Putamen (tissue), 1 donor: ENCODE measurements around the gene WNT3A.

Source experiments
- DNase-seq: peaks from one replicate; pipeline ENCODE4 v3.0.0-alpha.2; 2016; ENCODE audit warnings: low spot score

The WNT3A gene

DNA sequence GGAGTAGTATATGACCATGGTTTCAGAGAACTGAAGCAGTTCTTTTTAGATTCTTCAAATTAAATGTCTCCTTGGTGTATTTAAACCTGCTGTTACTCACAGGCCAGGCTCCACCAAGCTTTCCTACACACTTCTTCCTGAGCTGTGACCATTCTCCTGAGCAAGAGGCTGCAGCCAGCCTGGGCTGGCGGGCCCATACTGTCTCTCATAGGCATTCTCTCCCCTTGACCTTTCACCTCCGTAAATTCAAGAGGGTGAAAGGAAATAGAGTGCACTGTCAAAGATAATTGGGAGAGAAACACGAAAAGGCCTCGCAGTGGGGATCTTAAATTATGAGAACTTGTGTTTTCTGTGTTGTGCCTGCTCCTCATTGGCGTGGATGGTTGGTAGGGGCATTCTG, 78.0 kb downstream of the WNT3A start:
- DNase-seq = no peak

DNA sequence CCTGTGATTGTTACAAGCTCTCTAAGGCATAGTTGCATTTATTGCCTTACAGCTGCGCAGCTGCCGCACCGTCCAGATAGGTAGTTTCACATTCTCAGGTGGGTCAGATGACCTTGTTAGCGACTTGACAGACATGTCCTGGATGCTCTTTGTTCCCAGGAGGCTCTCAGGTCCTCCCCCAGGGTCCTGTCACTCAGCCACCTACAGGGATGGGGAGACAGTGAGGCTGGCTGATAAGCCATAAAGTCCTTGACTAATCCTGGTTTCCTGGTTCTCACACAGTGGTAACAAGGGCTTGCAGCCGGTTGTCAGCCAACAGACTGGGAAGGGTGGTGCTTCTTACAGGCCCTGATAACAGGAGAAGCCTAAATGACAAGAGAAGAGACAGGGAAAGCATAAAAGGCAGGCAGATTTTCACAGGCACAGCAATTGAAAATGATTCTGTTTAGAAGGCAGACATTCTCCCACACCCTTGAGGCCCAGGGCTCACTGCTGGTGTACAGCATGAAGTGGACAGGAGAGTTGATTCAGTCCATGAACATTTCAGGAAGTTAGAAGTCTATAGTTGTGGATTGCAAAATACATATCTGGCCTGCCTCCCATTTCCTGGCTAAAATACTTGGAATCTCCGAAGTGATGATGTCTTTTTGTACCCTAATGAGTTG, 78.6 kb downstream of the WNT3A start:
- DNase-seq = no peak

DNA sequence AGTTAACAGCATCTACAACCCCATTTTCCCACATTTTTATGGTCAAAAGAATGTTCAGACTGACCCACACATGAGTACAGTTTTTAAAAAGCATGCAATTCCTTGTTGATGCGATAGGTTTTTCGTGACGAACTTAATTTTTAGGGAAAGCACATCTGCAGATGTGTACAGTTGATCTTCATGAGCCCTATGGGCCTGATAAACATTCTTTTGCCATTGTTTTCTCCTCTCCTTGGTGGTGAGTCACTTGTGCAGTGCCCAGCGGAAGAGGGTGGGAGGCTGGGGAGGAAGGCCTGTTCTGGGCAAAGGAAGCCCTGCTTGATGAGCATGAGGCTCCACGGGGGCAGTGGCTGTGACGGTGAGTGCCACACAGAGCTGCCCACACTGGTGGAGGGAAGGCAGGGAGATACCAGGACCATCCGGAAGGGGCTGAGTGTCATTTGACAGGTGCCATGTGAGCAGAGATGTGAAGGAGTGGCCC, 81.0 kb downstream of the WNT3A start:
- DNase-seq = no peak

- no peak for DNase-seq
Observed at GRCh38 chr1:228088586-228089498, 82.0 kb downstream of the WNT3A start.

DNA sequence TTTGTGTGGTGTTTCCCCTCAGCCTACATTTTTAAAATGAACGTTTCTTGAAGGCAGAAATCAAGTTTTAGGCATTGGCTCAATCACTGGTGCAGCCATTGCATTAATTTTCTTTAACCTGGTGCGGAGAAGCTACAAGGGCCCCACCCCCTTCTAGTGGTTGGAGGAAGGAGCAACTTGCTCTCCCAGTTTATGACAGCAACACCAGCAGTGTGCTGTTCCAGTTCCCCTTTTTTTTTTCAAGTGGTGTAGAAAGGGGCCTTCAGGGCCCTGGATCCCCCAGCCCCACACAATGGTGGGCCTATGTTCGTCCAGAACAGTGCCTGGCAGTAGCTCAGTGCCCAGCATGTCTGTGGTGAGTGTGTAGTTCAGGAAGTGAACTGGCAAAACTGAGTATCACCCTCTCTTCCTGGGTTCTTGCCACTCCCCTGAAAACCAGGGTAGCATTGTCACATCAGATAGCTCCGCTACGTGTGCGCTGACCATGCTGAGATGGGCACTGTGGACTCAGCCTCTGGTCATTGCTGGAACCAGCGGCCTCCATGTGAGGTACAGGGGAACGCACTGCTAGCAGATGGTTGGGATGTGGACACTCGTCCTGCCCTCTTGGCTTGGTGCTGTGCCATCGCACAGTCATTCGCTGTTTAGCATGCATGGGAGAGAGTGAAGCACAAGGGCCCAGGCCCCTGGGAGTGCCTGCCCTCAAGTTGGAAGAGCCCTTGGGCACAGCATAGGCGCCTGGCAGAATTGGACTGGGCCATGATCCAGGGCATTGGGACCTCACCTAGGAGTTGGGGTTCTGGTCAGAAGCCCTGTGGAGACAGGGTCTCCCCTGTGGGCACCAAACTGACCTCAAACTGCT, 83.0 kb downstream of the WNT3A start:
- no peak for DNase-seq

DNA sequence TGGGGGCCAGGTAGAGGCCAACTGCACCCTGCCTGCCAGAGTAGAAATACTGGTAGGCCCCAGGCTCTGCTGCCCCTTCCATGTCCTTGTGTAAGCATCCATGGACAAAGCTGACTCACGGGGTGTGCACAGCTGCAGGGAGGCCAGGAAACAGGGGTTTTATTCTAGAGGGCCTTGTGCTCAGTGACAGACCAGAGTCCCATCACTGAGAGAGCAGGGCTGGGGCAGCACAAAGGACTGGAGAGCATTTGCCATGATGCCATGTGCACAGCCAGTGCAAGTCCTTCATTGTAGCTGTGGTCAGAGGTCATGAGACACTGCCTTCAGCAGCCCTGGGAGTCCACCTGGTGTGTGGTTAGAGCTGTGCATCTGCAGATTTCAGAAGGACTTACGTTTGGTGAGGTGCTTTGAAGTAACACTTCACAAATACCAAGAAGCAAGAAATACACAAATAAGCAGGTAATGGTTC, 83.8 kb downstream of the WNT3A start:
- no peak for DNase-seq

GRCh38 chr1:228091084-228091483, 84.3 kb downstream of the WNT3A start:
- DNase-seq = no peak

DNA sequence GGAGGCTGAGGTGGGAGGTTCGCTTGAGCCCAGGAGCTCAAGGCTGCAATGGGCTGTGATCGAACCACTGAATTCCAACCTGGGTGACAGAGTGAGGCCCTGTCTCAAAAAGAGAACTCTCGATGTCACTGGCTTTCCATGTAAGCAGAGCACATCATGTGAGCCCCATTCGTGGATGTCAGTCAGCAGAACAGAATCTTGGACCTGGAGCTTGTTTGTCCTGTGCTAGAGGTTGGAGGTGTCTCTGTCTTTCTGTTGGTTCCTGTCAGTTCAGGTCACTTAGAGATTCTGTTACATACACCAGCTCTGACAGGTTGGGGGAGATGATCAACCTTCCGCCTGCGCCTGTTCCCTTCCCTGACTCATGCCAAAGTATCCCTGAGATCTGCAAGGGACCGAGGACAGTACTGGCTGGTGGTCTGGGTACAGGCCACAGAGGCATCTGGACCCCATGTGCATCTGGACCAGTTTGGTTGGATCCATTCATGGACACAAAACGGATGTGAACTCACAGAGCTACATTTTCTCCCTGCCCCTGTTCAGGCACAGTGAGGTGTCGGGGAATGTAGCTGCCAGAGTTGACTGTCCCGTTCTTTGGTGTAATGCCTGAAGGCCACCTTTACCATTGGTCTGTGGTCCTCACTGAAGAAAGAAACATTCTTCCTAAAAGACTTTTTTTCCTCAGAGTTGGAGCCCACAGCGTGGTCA, 85.7 kb downstream of the WNT3A start:
- no peak for DNase-seq

DNA sequence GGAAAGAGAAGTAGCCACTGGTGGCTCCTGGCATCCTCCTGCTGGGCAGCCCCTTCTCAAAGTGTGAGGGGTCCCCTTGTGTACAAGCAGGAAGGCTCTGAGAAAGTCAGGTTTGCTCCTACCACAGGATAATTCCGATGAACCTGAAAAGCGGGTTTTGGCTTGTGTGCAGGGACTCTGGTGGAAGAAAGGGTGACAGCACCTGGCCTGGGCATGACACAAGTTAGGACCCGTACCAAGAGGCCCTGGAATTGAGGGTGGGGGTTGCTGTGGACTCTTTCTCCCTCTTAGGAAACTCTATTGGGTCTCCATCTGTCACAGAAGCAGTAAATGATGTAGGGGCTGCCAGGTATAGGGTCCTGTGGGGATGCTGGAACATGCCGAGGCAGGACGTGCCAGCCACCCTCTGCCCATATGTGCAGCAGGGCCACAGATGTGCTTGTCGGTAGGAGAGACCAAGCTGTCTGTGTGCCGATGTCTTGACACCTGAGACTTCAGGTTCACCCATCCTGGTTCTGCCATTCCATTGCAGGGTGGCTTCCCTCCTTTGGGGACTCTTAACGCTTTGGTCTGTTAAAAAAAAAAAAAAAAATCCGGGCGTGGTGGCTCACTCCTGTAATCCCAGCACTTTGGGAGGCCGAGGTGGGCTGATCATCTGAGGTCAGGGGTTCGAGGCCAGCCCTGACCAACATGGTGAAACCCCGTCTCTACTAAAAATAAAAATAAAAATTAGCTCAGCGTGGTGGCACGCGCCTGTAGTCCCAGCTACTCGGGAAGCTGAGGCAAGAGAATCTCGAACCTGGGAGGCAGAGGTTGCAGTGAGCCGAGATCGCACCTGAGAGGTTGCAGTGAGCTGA, 86.5 kb downstream of the WNT3A start:
- no peak for DNase-seq

DNA sequence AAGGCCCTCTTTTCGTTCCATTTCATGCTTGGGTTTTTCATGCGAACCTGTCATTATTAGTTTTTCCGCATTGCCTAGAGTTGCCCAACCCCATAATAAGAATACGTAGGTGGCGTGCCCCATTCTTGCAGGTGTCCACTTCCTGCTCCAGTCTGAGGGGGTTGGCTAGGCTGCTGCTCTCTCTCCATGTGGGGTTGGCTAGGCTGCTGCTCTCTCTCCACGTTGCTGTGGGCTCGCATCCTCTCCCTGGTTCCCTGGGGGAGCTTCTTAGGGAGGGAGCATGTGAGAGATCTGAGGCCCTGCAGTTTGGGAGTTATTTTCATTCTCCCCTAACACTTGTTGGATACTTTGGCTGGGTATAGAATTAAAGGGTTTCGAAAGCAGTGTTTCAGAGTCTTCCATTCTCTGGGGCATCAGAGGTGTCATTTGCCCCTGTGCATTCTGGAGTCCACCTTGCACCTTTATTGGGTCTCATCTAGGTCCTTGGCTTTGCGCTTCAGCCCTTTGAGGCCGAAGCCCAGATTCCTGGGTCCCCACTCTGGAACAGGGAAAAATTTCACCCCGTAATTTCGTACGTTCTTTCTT, 87.7 kb downstream of the WNT3A start:
- no peak for DNase-seq

- no peak for DNase-seq
Observed at GRCh38 chr1:228095161-228095560, 88.4 kb downstream of the WNT3A start.

DNA sequence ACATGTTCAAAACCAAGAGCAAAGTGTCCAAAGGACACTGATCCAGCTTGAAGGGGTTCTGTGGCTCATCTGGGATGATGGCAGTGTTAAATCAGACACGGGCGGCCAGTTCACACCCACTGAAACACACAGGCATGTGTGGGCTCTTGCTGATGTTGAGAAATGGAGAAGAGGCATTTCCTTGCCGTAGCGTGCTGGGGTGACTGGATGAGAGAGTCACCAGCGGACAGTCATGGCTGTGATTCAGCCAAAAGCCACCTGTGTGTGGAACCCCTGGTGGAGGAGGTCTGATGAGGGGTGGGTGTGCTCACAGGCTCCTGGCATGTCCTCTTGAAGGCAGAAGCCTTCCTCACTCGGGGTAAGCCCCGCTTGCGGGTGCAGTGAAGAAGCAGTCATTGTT, 89.1 kb downstream of the WNT3A start:
- DNase-seq = no peak

- DNase-seq = no peak
Observed at GRCh38 chr1:228096416-228097332, 89.9 kb downstream of the WNT3A start.

DNA sequence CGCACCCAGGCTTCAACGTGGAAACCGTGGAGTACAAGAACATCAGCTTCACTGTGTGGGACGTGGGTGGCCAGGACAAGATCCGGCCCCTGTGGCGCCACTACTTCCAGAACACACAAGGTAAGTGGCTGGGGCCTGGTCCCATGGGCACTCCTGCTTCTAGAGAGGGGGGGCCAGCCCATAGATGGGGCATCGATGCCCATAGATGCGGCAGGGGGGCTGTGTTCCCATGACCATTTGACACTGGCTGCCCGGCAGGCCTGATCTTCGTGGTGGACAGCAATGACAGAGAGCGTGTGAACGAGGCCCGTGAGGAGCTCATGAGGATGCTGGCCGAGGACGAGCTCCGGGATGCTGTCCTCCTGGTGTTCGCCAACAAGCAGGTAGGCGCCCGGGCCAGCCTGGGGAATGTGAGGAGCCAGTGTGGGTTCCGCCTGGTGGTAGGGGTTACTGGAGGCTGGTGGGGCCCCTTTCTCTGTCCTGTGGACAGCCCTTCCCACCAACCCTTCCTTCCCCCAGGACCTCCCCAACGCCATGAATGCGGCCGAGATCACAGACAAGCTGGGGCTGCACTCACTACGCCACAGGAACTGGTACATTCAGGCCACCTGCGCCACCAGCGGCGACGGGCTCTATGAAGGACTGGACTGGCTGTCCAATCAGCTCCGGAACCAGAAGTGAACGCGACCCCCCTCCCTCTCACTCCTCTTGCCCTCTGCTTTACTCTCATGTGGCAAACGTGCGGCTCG, 90.7 kb downstream of the WNT3A start:
- no peak for DNase-seq

GRCh38 chr1:228098323-228098931, 91.6 kb downstream of the WNT3A start:
- DNase-seq = no peak

DNA sequence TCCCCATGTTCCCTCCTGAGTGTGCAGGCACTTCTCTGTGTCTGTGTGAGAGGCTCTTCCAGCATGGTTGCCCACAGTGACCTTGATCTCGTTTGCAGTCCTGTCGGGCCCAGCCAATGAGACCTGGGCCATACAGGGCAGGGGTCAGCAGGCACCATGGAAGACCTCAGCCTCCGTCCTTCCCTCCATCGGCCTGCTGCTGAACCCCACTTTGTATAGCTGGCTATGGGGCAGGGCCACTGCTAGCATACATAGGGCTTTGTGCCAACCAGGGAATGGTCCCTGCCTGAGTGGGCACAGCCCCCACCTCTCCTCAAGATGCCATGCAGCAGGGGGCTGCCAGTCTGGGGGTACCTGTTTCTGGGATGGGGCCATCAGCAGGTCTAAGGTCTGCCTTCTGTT, 92.5 kb downstream of the WNT3A start:
- no peak for DNase-seq

DNA sequence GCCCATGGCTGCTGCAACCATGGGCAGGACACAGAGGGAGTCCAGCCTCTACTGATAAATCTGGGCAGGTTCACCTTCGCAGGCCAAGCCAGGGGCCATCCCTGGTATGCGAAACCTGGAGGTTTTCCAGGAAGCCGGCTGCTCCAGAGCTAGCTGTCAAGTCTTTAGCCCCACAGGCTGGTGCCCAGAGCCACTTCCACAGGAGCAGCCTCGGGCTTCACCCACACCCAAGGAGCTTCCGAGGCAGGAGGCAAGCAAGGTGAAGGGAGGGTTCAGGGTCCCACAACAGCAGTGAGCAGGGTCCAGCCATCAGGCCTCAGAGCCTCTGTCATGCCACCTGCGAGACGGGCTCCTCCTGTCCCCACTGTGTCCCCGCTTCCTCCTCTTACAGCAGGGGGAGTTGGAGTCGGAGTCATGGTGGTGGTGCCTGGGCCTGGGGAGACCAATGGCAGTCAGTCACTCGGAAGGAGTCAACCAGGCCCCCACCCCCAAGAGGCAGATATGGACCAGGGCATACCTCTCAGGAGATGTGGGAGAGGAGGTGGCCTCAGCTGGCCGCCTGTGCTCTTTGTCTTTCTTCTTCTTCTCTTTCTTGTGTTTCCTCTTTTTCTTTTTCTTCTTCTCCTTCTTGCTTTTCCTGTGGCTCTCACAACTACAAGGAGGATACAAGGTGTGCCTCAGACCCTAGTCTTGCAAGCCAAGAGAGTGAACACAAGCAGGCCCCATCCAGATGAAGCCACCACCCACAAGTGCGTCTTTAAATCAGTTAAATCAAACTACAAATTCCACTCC, 94.2 kb downstream of the WNT3A start:
- no peak for DNase-seq
